CD4-positive, alpha-beta memory T cell (primary cell): ENCODE measurements around the gene COL5A1. TPM values are rescaled to one million over a fixed set of nuclear protein-coding genes. Genes with fewer than 3 reads are reported as not detected.

Source experiments
- CTCF ChIA-PET: fragments of 350-600 bp; sonication (Branson Sonifier 250); formaldehyde crosslinking; loops from one replicate; lab custom pipeline; 2021; ENCODE audit warnings: inconsistent platforms; ENCODE audit not compliant: partially characterized antibody; lab: Charles Lee
- POLR2A ChIA-PET: fragments of 350-600 bp; sonication (Branson Sonifier 250); formaldehyde crosslinking; loops from one replicate; lab custom pipeline; 2021; ENCODE audit not compliant: partially characterized antibody; lab: Charles Lee
- DNase-seq, 5 donors: peaks; one replicate each; pipeline versions ENCODE4 v3.0.0 to v3.0.0-alpha.2; 2020 to 2022; ENCODE audit warnings: mixed read lengths in 1 of 5
- H3K27ac ChIP-seq: one replicate; pipeline ENCODE4 v1.7.0; 2013; ENCODE audit warnings: low read depth, low read length
- H3K27me3 ChIP-seq: 2 replicates; pipeline ENCODE4 v1.7.0; 2013; ENCODE audit warnings: mild to moderate bottlenecking, low read length, moderate library complexity; ENCODE audit not compliant: insufficient read depth
- H3K36me3 ChIP-seq: 2 replicates; pipeline ENCODE4 v1.7.0; 2013; ENCODE audit warnings: mild to moderate bottlenecking, low read length, moderate library complexity; ENCODE audit not compliant: insufficient read depth
- H3K4me1 ChIP-seq: 2 replicates; pipeline ENCODE4 v1.7.0; 2013; ENCODE audit warnings: mild to moderate bottlenecking, low read length, moderate library complexity; ENCODE audit not compliant: insufficient read depth
- H3K4me3 ChIP-seq, 2 donors: one replicate each; pipeline ENCODE4 v1.7.0; 2013; ENCODE audit warnings: low read length in 2 of 2, mild to moderate bottlenecking in 1 of 2
- H3K9me3 ChIP-seq, 2 donors: one replicate each; pipeline ENCODE4 v1.7.0; 2013; ENCODE audit warnings: low read length in 2 of 2, control low read depth in 1 of 2; ENCODE audit not compliant: control insufficient read depth in 1 of 2
- H3K27ac Mint-ChIP-seq, 7 donors: one replicate each; pipeline ENCODE4 v1.8.0; 2020 to 2021; ENCODE audit warnings: mixed read lengths in 7 of 7, mild to moderate bottlenecking in 6 of 7, inconsistent platforms in 3 of 7, moderate library complexity in 3 of 7
- H3K27me3 Mint-ChIP-seq, 2 donors: one replicate each; pipeline ENCODE4 v1.8.0; 2020 to 2021; ENCODE audit warnings: mixed read lengths in 2 of 2
- H3K36me3 Mint-ChIP-seq, 2 donors: one replicate each; pipeline ENCODE4 v1.8.0; 2020 to 2021; ENCODE audit warnings: mixed read lengths in 2 of 2, inconsistent platforms in 1 of 2, mild to moderate bottlenecking in 1 of 2
- H3K4me1 Mint-ChIP-seq, 4 donors: one replicate each; pipeline ENCODE4 v1.8.0; 2020 to 2021; ENCODE audit warnings: mixed read lengths in 4 of 4, mild to moderate bottlenecking in 1 of 4
- H3K4me3 Mint-ChIP-seq, 8 donors: one replicate each; pipeline ENCODE4 v1.8.0; 2020 to 2021; ENCODE audit warnings: mixed read lengths in 8 of 8, mild to moderate bottlenecking in 7 of 8, moderate library complexity in 6 of 8, inconsistent platforms in 3 of 8
- H3K9me3 Mint-ChIP-seq, 8 donors: one replicate each; pipeline ENCODE4 v1.8.0; 2020 to 2021; ENCODE audit warnings: mixed read lengths in 8 of 8, mild to moderate bottlenecking in 5 of 8, inconsistent platforms in 3 of 8, moderate library complexity in 1 of 8
- intact Hi-C: fragments of 100-400 bp; cut with micrococcal nuclease; formaldehyde crosslinking; loops from one replicate; pipeline ENCODE4 v1.15.1; 2023
- polyA plus RNA-seq, 2 donors: library from polyadenylated mRNA; unstranded; fragments of 300-500 nt; fragmentation: Illumina TruSeq; gene quantifications; one replicate each; pipeline ENCODE4 v1.2.3, GENCODE V29; 2021
- total RNA-seq, 2 experiments: library from RNA; stranded (reverse); gene quantifications; one replicate each; pipeline ENCODE4 v1.2.3, GENCODE V29; 2021

COL5A1 gene
- total and polyA plus RNA-seq, 4 experiments from 2014 or later: 0.36 to 1.6 (median 1.5) TPM; not detected in 1

DNA sequence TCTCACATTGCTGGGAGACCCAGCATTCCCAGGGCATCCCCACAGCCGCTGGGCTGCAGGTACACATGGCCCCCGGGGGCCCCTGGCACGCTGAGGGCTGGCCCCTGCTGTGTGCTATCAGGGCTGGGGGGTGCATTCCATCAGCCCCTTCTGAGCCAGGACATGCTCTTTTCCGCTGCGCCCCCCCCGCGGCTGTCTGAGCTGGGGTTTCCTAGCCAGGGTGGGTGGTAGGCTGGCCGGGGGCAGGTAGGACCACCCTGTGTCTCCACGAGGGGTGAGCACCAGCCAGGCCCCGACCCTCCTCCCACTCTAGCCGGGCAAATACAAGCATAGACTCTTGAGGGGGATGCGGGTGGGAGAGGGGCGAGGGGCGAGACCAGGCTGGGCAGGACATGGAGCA is 180.9 kb downstream of the COL5A1 start:
- Histone ChIP-seq H3K36me3 (no peaks in the 10 kb centered on the region), H3K4me3 (no peak overlapping the region), H3K27ac (no peak overlapping the region), H3K9me3 (no peaks in the 10 kb centered on the region), H3K27me3 (no peaks in the 10 kb centered on the region), H3K4me1 (no peaks in the 10 kb centered on the region)
- Mint-ChIP-seq H3K4me1 (no peaks in the 10 kb centered on the region), H3K9me3 (no peaks in the 10 kb centered on the region), H3K4me3 (no peak overlapping the region), H3K27me3 (no peaks in the 10 kb centered on the region), H3K27ac (no peak overlapping the region), H3K36me3 (no peaks in the 10 kb centered on the region)
- intact Hi-C loops: no loop called here
- ChIA-PET POLR2A (no interaction called here), CTCF (no interaction called here)
- DNase-seq: no peak

DNA sequence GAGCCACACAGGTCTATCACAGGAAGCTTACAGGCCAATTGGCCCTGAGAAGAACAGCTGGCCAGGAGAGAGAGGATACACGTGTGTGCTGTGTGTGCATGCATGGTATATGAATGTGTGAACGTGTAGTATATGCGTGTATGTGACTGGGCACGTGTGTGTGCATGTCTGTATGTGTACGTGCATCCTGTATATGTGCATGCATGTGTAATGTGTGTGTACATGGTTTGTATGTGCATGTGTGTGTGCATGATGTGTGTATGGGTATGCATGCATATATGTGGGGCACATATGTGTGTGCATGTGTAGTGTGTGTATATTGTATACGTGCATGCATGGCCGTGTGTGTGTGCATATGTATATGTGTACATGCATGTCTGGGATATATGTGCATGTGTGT is 182.0 kb downstream of the COL5A1 start:
- no peaks in the 10 kb centered on the region for H3K4me1 Mint-ChIP-seq
- Histone ChIP-seq H3K27ac (no peak overlapping the region), H3K4me1 (no peaks in the 10 kb centered on the region), H3K9me3 (no peaks in the 10 kb centered on the region), H3K36me3 (no peaks in the 10 kb centered on the region), H3K4me3 (no peak overlapping the region), H3K27me3 (no peaks in the 10 kb centered on the region)
- POLR2A ChIA-PET: no interaction called here
- no peak for DNase-seq
- H3K9me3 Mint-ChIP-seq: no peaks in the 10 kb centered on the region
- H3K36me3 Mint-ChIP-seq: no peaks in the 10 kb centered on the region
- H3K27ac Mint-ChIP-seq: no peak overlapping the region
- CTCF ChIA-PET: no interaction called here
- H3K27me3 Mint-ChIP-seq: no peaks in the 10 kb centered on the region
- intact Hi-C loops: no loop called here
- H3K4me3 Mint-ChIP-seq: no peak overlapping the region

DNA sequence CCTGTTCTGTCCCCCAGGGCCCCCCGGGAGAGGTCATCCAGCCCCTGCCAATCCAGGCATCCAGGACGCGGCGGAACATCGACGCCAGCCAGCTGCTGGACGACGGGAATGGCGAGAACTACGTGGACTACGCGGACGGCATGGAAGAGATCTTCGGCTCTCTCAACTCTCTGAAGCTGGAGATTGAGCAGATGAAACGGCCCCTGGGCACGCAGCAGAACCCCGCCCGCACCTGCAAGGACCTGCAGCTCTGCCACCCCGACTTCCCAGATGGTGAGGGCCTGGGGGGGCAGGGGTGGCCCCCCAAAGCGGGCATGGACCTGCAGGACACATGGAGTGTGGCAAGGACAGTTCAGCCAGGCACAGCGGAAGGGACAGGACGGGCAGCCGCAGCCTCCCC is 183.0 kb downstream of the COL5A1 start:
- H3K27me3 ChIP-seq: no peaks in the 10 kb centered on the region
- no peak overlapping the region for H3K4me3 ChIP-seq
- H3K27ac Mint-ChIP-seq: no peak overlapping the region
- H3K9me3 Mint-ChIP-seq: no peaks in the 10 kb centered on the region
- H3K4me1 Mint-ChIP-seq: no peaks in the 10 kb centered on the region
- ChIA-PET CTCF (no interaction called here), POLR2A (no interaction called here)
- no peaks in the 10 kb centered on the region for H3K9me3 ChIP-seq
- intact Hi-C loops: no loop called here
- H3K36me3 Mint-ChIP-seq: no peaks in the 10 kb centered on the region
- no peak for DNase-seq
- no peaks in the 10 kb centered on the region for H3K27me3 Mint-ChIP-seq
- H3K27ac ChIP-seq: no peak overlapping the region
- no peak overlapping the region for H3K4me3 Mint-ChIP-seq
- H3K36me3 ChIP-seq: no peaks in the 10 kb centered on the region
- no peaks in the 10 kb centered on the region for H3K4me1 ChIP-seq

DNA sequence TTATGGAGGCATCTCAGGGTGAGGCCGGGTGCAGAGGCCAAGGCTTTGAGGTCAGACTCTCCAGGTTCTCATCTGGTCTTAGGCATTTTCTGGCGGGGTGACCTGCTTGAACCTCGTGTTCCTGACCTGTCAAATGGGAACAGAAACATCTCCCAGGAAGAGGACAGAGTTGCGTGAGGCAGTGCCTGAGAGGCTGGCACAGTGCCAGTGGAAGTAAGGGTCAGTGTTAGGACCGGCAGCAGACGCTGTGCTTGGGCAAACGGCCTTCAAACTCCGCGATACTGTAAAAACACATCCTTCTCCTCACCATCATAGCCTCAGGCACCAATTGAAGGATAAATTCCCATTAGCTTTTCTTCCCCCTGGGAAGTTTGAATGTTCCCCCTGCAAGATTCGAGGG is 183.4 kb downstream of the COL5A1 start:
- Mint-ChIP-seq H3K4me1 (no peaks in the 10 kb centered on the region), H3K4me3 (no peak overlapping the region), H3K27ac (no peak overlapping the region), H3K27me3 (no peaks in the 10 kb centered on the region), H3K36me3 (no peaks in the 10 kb centered on the region), H3K9me3 (no peaks in the 10 kb centered on the region)
- no peak overlapping the region for H3K27ac ChIP-seq
- no peaks in the 10 kb centered on the region for H3K4me1 ChIP-seq
- CTCF ChIA-PET: no interaction called here
- no peaks in the 10 kb centered on the region for H3K27me3 ChIP-seq
- no peaks in the 10 kb centered on the region for H3K9me3 ChIP-seq
- POLR2A ChIA-PET: no interaction called here
- DNase-seq: no peak
- no peaks in the 10 kb centered on the region for H3K36me3 ChIP-seq
- H3K4me3 ChIP-seq: no peak overlapping the region
- intact Hi-C loops: no loop called here

DNA sequence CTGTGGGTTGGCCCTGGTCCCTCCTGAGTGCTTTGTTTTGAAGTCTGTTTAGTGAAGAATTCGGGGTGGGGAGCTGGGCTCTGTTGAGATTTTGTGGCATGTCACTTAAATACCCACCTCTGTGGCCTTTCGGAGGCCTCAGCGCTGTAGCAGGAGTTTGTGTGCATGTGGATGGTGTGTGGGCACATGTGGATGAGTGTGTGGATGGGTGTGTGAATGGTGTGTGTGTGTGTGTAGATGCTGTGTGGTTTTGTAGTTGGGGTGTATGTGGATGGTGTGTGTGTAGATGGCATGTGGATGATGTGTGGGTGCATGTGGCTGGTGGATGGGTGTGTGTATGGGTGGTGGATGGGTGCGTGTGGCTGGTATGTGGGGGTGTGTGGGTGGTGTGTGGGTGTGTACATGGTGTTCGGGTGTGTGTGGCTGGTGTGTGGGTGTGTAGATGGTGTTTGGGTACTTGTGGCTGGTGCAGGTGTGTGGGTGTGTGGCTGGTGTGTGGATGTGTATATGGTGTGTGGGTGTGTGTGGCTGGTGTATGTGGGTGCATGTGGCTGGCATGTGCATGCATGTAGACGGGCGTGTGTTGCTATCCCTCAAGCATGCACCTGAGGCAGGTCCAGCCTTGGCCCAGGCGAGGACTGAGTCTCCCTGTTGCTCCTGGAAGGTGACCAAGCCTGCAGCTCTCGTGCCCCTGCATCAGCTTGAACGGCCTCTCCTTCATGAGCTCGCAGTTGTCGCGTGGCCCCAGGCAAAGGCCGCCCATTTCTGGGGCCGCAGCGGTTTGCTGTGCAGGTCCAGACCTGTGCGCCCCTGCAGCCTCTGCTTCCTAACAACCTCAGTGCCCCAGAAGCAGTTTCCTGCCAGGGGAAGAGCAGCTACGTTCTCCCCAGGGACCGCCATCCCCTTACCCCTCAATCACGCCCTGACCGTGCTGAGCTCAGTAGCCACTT is 185.0 kb downstream of the COL5A1 start:
- no peaks in the 10 kb centered on the region for H3K27me3 Mint-ChIP-seq
- no peak for DNase-seq
- H3K4me1 Mint-ChIP-seq: no peaks in the 10 kb centered on the region
- CTCF ChIA-PET: no interaction called here
- no peaks in the 10 kb centered on the region for H3K4me1 ChIP-seq
- H3K9me3 Mint-ChIP-seq: no peaks in the 10 kb centered on the region
- H3K36me3 Mint-ChIP-seq: no peaks in the 10 kb centered on the region
- H3K9me3 ChIP-seq: no peaks in the 10 kb centered on the region
- no peaks in the 10 kb centered on the region for H3K36me3 ChIP-seq
- H3K27ac ChIP-seq: no peak overlapping the region
- no peak overlapping the region for H3K27ac Mint-ChIP-seq
- H3K27me3 ChIP-seq: no peaks in the 10 kb centered on the region
- H3K4me3 ChIP-seq: no peak overlapping the region
- intact Hi-C loops: no loop called here
- no peak overlapping the region for H3K4me3 Mint-ChIP-seq
- POLR2A ChIA-PET: no interaction called here

DNA sequence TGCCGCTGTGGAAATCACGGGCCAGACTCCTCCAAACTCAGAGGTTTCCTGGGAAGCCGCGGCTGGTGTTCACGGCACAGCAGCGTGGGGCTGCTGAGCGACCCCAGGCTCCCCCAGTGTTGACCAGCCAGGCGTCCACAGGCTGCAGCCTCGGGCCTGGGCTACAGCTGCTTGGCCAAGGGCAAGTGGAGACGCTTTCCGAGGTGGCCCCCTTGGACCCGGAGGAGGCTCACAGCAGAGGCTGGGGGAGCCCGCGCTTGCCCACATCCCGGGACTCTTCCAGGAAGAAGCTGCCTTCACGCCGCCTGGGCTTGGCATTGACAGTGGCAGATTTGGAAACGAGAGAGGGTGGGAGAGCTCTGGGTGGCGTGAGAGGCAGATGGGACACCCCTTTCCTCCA is 186.0 kb downstream of the COL5A1 start:
- H3K4me3 ChIP-seq: no peak overlapping the region
- ChIA-PET POLR2A (no interaction called here), CTCF (no interaction called here)
- intact Hi-C loops: no loop called here
- H3K27ac Mint-ChIP-seq: no peak overlapping the region
- H3K27ac ChIP-seq: no peak overlapping the region
- H3K9me3 Mint-ChIP-seq: no peaks in the 10 kb centered on the region
- no peaks in the 10 kb centered on the region for H3K27me3 ChIP-seq
- H3K4me1 Mint-ChIP-seq: no peaks in the 10 kb centered on the region
- DNase-seq: no peak
- no peak overlapping the region for H3K4me3 Mint-ChIP-seq
- no peaks in the 10 kb centered on the region for H3K36me3 Mint-ChIP-seq
- H3K4me1 ChIP-seq: no peaks in the 10 kb centered on the region
- H3K36me3 ChIP-seq: no peaks in the 10 kb centered on the region
- H3K27me3 Mint-ChIP-seq: no peaks in the 10 kb centered on the region
- no peaks in the 10 kb centered on the region for H3K9me3 ChIP-seq

DNA sequence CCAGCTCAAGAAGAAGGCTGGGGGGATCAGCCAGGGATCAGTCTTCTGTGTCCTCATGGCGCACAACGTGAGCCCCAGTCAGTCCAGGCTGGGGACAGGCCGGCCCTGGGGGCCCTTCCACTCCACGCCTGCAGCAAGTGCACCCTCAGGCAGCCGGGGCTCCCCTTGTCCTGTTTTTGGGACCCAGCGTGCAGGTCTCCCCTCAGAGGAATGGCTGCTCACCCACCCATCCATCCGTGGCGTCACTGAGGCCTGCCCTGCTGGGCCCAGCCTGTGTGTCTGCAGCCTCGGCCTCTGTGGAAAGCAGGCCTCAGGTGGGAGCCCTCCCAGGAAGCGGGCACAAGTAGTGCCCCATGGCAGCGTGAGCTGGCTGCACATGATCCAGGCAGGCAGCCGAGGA is 186.4 kb downstream of the COL5A1 start:
- no peak overlapping the region for H3K27ac Mint-ChIP-seq
- no peaks in the 10 kb centered on the region for H3K36me3 Mint-ChIP-seq
- Histone ChIP-seq H3K27ac (no peak overlapping the region), H3K36me3 (no peaks in the 10 kb centered on the region), H3K4me3 (no peak overlapping the region), H3K4me1 (no peaks in the 10 kb centered on the region), H3K27me3 (no peaks in the 10 kb centered on the region), H3K9me3 (no peaks in the 10 kb centered on the region)
- no peak overlapping the region for H3K4me3 Mint-ChIP-seq
- ChIA-PET CTCF (no interaction called here), POLR2A (no interaction called here)
- H3K27me3 Mint-ChIP-seq: no peaks in the 10 kb centered on the region
- H3K9me3 Mint-ChIP-seq: no peaks in the 10 kb centered on the region
- H3K4me1 Mint-ChIP-seq: no peaks in the 10 kb centered on the region
- intact Hi-C loops: no loop called here
- DNase-seq: no peak
